ENCODE measurements around the gene NPHP1. TPM values are rescaled to one million over a fixed set of nuclear protein-coding genes. Genes with fewer than 3 reads are reported as not detected.
"Not testable (repeated sequence)": the region's sequence is repeated elsewhere in the genome, so short reads cannot be mapped to it uniquely, and the experiment has no call there.

The NPHP1 gene
- polyA plus RNA-seq, 1 experiment: 2.9 TPM

DNA sequence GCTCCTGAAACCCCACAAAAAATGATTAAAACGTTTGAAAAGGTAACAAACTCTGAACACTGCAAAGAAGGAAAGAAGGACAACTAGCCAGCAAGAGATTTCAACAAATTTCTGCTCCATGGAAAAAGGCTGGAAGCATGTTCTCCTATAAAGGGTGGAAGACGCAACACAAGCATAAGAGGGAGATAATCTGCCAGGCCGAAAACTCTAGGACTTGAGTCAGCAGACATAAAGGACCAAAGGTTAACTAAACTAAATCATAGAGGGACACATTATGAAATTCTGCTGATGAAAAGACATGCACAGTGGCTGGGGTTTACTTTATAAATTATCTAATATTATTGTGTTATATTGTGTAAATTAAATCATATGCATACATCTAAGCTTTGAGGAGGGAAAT, 6.8 kb downstream of the NPHP1 start:
- no peaks in the 10 kb centered on the region for H3K36me3 ChIP-seq (ENCODE audit: control insufficient read depth, insufficient read depth, low read length)
- TF ChIP-seq CTCF (IDR thresholded peaks at IDR 0.05; ENCODE audit: insufficient read depth, low read depth, low read length): no peak
- DNase-seq (ENCODE audit: low read depth): no peak
- ChIA-PET CTCF (interaction anchor here (2.0 kb wide), 1 partner anchor 15 kb away, joined by 5 read pairs; no protein-coding TSS in a partner anchor), POLR2A (no interaction called here)
- H3K4me3 ChIP-seq (ENCODE audit: low read depth, low read length): no peak overlapping the region
- H3K27me3 ChIP-seq (ENCODE audit: control insufficient read depth, insufficient read depth, low read length): no peaks in the 10 kb centered on the region

- TF ChIP-seq CTCF (IDR thresholded peaks at IDR 0.05; ENCODE audit: insufficient read depth, low read depth, low read length): no peak
- POLR2A ChIA-PET: no interaction called here
- no peak for DNase-seq (ENCODE audit: low read depth)
- H3K36me3 ChIP-seq (ENCODE audit: control insufficient read depth, insufficient read depth, low read length): no peaks in the 10 kb centered on the region
- H3K4me3 ChIP-seq (ENCODE audit: low read depth, low read length): no peak overlapping the region
- H3K27me3 ChIP-seq (ENCODE audit: control insufficient read depth, insufficient read depth, low read length): no peaks in the 10 kb centered on the region
- CTCF ChIA-PET: no interaction called here
These were observed 7.4 kb downstream of the NPHP1 start for GRCh38 chr2:110197452-110197851.

DNA sequence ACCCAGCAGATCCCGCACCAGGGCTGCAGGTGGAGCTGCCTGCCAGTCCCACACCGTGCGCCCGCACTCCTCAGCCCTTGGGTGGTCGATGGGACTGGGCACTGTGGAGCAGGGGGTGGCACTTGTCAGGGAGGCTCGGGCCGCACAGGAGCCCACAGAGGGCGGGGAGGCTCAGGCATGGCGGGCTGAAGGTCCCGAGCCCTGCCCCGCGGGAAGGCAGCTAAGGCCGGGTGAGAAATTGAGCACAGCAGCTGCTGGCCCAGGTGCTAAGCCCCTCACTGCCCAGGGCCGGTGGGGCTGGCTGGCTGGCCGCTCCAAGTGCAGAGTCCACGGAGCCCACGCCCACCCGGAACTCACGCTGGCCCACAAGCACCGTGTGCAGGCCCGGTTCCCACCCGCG, 14.6 kb downstream of the NPHP1 start:
- H3K4me3 ChIP-seq (ENCODE audit: low read depth, low read length); H3K27me3 ChIP-seq (ENCODE audit: control insufficient read depth, insufficient read depth, low read length); DNase-seq (ENCODE audit: low read depth); H3K36me3 ChIP-seq (ENCODE audit: control insufficient read depth, insufficient read depth, low read length); POLR2A ChIA-PET: not testable (repeated sequence)
- CTCF ChIA-PET: interaction anchor here (1.4 kb wide), 1 partner anchor 12 kb away, joined by 4 read pairs; no protein-coding TSS in a partner anchor

- POLR2A ChIA-PET: no interaction called here
These were observed 22.4 kb downstream of the NPHP1 start for GRCh38 chr2:110182449-110182848.

DNA sequence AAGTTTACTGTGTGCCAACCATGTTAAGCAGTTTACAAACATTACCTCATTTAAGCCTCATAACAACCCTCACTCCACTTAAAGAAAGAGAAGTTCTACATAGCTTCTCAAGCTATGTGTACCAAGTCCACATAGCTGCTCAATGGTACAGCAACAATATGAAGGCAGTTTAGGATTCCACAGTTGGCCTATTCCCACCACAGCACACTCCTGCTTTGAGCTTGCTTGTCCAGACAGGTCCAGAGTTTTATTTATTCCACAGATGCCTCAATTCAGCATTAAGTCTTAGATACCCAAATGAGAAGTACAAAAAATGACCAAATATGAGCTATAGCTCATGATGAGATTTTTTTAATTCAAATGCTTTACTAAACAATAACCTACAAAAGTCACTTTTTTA, 24.8 kb downstream of the NPHP1 start:
- DNase-seq (ENCODE audit: low read depth): no peak
- H3K27me3 ChIP-seq (ENCODE audit: control insufficient read depth, insufficient read depth, low read length): no peaks in the 10 kb centered on the region
- H3K4me3 ChIP-seq (ENCODE audit: low read depth, low read length): no peak overlapping the region
- ChIA-PET CTCF (no interaction called here), POLR2A (no interaction called here)
- H3K36me3 ChIP-seq (ENCODE audit: control insufficient read depth, insufficient read depth, low read length): no peaks in the 10 kb centered on the region
- TF ChIP-seq CTCF (IDR thresholded peaks at IDR 0.05; ENCODE audit: insufficient read depth, low read depth, low read length): no peak

More at GRCh38 chr2:110182449-110182848, 22.4 kb downstream of the NPHP1 start:
- H3K36me3 ChIP-seq (ENCODE audit: control insufficient read depth, insufficient read depth, low read length): no peaks in the 10 kb centered on the region
- no peak for TF ChIP-seq CTCF (IDR thresholded peaks at IDR 0.05; ENCODE audit: insufficient read depth, low read depth, low read length)
- no peaks in the 10 kb centered on the region for H3K27me3 ChIP-seq (ENCODE audit: control insufficient read depth, insufficient read depth, low read length)
- DNase-seq (ENCODE audit: low read depth): no peak
- no peak overlapping the region for H3K4me3 ChIP-seq (ENCODE audit: low read depth, low read length)
- CTCF ChIA-PET: interaction anchor here (0.6 to 2.1 kb wide), 2 partner anchors 17 to 1437 kb away, joined by 3 to 5 read pairs; no protein-coding TSS in a partner anchor

DNA sequence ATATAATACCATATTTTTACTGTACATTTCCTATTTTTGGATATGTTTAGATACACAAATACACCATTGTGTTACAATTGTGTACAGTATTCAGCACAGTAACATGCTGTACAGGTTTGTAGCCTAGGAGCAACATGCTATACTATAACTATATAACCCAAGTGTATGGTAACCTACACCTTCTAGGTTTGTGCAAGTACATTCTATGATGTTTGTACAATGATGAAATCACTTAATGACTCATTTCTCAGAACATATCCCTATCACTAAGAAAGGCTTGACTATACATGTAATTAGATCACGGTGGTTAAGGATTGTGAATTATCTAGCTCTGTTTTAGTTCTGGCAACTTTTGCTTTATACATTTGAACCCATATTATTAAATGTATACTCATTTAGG, 31.3 kb downstream of the NPHP1 start:
- Histone ChIP-seq H3K36me3 (ENCODE audit: control insufficient read depth, insufficient read depth, low read length) (no peaks in the 10 kb centered on the region), H3K27me3 (ENCODE audit: control insufficient read depth, insufficient read depth, low read length) (no peaks in the 10 kb centered on the region), H3K4me3 (ENCODE audit: low read depth, low read length) (no peak overlapping the region)
- TF ChIP-seq CTCF (IDR thresholded peaks at IDR 0.05; ENCODE audit: insufficient read depth, low read depth, low read length): no peak
- ChIA-PET CTCF (no interaction called here), POLR2A (no interaction called here)
- DNase-seq (ENCODE audit: low read depth): no peak
